ENCODE measurements around the gene FUCA2. TPM values are rescaled to one million over a fixed set of nuclear protein-coding genes. Genes with fewer than 3 reads are reported as not detected.

FUCA2 gene
- polyA plus RNA-seq, 1 of the 3 experiments (the other 2 are of a cell fraction), result 37.6 TPM

DNA sequence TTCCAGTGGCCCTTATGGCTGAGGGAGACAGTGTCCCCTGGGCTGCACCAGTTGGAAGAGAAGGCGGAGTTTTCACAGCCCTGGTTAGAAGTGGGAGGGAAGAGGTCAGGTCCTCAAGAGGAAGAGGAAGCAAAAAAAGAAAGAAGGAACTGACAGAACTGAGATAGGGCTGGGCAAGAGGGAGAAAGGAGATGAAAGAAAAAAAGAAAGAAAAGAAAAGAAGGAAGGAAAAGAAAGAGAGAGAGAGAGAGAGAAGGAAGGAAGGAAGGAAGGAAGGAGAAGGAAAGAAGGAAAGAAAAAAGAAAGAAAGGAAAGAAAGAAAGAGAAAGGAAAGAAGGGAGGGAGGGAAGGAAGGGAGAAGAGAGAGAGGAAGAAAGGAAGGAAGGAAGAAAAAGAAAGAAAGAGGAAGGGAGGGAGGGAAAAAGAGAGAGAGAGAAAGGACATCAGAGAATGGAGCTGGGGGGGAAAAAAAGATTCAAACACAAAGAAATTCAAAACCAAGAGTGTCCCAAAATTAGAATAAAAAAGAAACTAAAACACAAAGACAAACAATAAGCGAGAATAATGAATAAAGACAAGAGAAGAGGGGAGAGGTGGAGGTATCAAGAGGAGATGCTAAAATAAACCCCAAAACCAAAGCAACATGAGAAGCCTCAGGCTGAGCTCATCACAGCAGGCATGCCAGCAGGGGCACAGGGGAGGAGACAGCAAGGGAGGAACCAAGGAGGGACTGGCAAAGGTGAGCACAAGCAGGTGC, 5.3 kb upstream of the FUCA2 start:
- no peak overlapping the region for H3K9ac ChIP-seq
- no peak overlapping the region for H3K4me2 ChIP-seq
- no peaks in the 10 kb centered on the region for H3K27me3 ChIP-seq (ENCODE audit: insufficient read depth)
- H3K36me3 ChIP-seq (replicated peaks in 1 of 2; ENCODE audit: control insufficient read depth in 1 of 2, insufficient read depth in 2 of 2, low read length in 1 of 2), result no peaks in the 10 kb centered on the region
- POLR2A ChIA-PET, result no interaction called here
- no peak for DNase-seq
- WGBS (ENCODE audit: low lambda C conversion rate), result 96% methylated on average over 2 of the region's 2 CpGs
- H4K20me1 ChIP-seq (ENCODE audit: insufficient read depth), result no peaks in the 10 kb centered on the region
- CTCF ChIA-PET, result no interaction called here
- TF ChIP-seq EP300 (IDR thresholded peaks at IDR 0.05; ENCODE audit: borderline replicate concordance in 1 of 2, low read depth in 1 of 2, low read length in 1 of 2) (no peak), FOXM1 (IDR thresholded peaks at IDR 0.05; ENCODE audit: low read depth) (no peak), ELF1 (IDR thresholded peaks at IDR 0.05) (no peak), USF1 (IDR thresholded peaks at IDR 0.05; ENCODE audit: borderline replicate concordance, low read depth) (no peak), SIN3A (IDR thresholded peaks at IDR 0.05; ENCODE audit: borderline replicate concordance, low read depth, low read length) (no peak)
- TF ChIP-seq, protein P1, sequence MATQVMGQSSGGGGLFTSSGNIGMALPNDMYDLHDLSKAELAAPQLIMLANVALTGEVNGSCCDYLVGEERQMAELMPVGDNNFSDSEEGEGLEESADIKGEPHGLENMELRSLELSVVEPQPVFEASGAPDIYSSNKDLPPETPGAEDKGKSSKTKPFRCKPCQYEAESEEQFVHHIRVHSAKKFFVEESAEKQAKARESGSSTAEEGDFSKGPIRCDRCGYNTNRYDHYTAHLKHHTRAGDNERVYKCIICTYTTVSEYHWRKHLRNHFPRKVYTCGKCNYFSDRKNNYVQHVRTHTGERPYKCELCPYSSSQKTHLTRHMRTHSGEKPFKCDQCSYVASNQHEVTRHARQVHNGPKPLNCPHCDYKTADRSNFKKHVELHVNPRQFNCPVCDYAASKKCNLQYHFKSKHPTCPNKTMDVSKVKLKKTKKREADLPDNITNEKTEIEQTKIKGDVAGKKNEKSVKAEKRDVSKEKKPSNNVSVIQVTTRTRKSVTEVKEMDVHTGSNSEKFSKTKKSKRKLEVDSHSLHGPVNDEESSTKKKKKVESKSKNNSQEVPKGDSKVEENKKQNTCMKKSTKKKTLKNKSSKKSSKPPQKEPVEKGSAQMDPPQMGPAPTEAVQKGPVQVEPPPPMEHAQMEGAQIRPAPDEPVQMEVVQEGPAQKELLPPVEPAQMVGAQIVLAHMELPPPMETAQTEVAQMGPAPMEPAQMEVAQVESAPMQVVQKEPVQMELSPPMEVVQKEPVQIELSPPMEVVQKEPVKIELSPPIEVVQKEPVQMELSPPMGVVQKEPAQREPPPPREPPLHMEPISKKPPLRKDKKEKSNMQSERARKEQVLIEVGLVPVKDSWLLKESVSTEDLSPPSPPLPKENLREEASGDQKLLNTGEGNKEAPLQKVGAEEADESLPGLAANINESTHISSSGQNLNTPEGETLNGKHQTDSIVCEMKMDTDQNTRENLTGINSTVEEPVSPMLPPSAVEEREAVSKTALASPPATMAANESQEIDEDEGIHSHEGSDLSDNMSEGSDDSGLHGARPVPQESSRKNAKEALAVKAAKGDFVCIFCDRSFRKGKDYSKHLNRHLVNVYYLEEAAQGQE (IDR thresholded peaks at IDR 0.05; ENCODE audit: low read depth, low read length), result no peak
- no peaks in the 10 kb centered on the region for H3K9me2 ChIP-seq
- H3K9me3 ChIP-seq, result no peaks in the 10 kb centered on the region
- H2AFZ ChIP-seq (ENCODE audit: low read depth), result no peak overlapping the region
- no peak overlapping the region for H3K27ac ChIP-seq (ENCODE audit: low read depth in 2 of 2, low read length in 1 of 2)
- no peaks in the 10 kb centered on the region for H3K79me2 ChIP-seq (ENCODE audit: insufficient read depth)
- no peaks in the 10 kb centered on the region for H3F3A ChIP-seq (replicated peaks; ENCODE audit: insufficient read depth)
- H3K4me1 ChIP-seq (ENCODE audit: control insufficient read depth in 1 of 2, insufficient read depth in 2 of 2, low read depth in 1 of 2, low read length in 1 of 2), result peaks cover 0 to 3% of the 10 kb centered on the region in 2 experiments; a peak in 1 of 4 replicates
- no peak overlapping the region for H3K4me3 ChIP-seq (ENCODE audit: low read depth in 2 of 2, low read length in 1 of 2)

GRCh38 chr6:143515766-143516355, 4.3 kb upstream of the FUCA2 start:
- H3K27me3 ChIP-seq (ENCODE audit: insufficient read depth), result no peaks in the 10 kb centered on the region
- H3K4me3 ChIP-seq (ENCODE audit: low read depth in 2 of 2, low read length in 1 of 2), result no peak overlapping the region
- H3K36me3 ChIP-seq (replicated peaks in 1 of 2; ENCODE audit: control insufficient read depth in 1 of 2, insufficient read depth in 2 of 2, low read length in 1 of 2), result no peaks in the 10 kb centered on the region
- POLR2A ChIA-PET, result no interaction called here
- no peak overlapping the region for H3K9ac ChIP-seq
- CTCF ChIA-PET, result no interaction called here
- peaks cover 0 to 12% of the 10 kb centered on the region in 2 experiments; a peak in 1 of 4 replicates for H3K4me1 ChIP-seq (ENCODE audit: control insufficient read depth in 1 of 2, insufficient read depth in 2 of 2, low read depth in 1 of 2, low read length in 1 of 2)
- H3K9me3 ChIP-seq, result no peaks in the 10 kb centered on the region
- no peak for DNase-seq
- H3K9me2 ChIP-seq, result no peaks in the 10 kb centered on the region
- TF ChIP-seq RXRA (IDR thresholded peaks at IDR 0.05; ENCODE audit: borderline replicate concordance, low read depth), result no peak
- TF ChIP-seq NRF1 (IDR thresholded peaks at IDR 0.05; ENCODE audit: low read depth, low read length), result no peak
- H2AFZ ChIP-seq (ENCODE audit: low read depth), result no peak overlapping the region
- H3K79me2 ChIP-seq (ENCODE audit: insufficient read depth), result peaks cover 1% of the 10 kb centered on the region; the same call in 1 of the 2 replicates
- no peaks in the 10 kb centered on the region for H3F3A ChIP-seq (replicated peaks; ENCODE audit: insufficient read depth)
- WGBS (ENCODE audit: low lambda C conversion rate), result 93% methylated on average over 5 of the region's 7 CpGs
- no peak overlapping the region for H3K4me2 ChIP-seq
- no peaks in the 10 kb centered on the region for H4K20me1 ChIP-seq (ENCODE audit: insufficient read depth)
- no peak overlapping the region for H3K27ac ChIP-seq (ENCODE audit: low read depth in 2 of 2, low read length in 1 of 2)

All from SK-N-SH (cell line).